ENCODE data around the gene MAGEA9B. TPM values are rescaled to one million over a fixed set of nuclear protein-coding genes. Genes with fewer than 3 reads are reported as not detected.
"Not testable (repeated sequence)": the region's sequence is repeated elsewhere in the genome, so short reads cannot be mapped to it uniquely, and the experiment has no call there.

The MAGEA9B gene
- total RNA-seq, 4 donors from 2014 or later: not detected

DNA sequence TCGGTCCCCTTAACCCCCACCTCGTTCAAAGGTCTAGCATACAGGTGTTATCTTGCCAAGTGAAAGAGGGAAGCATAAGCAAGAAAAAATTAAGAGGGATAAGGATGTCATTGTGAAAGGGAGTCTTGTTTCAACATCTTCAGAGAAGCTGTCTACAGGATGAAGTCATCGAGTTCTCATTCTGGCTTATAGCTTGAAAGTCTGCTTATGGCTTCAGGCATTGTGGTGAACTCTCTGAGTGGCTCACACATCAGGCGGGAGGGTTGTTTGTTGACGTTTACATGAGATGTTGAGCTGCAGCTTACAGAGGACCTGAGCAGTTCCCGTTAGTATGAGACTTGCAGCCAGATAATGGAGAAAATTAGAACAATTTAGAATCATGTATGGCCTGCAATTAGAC is 16.6 kb downstream of the MAGEA9B start:
- no peak for TF ChIP-seq CTCF (IDR thresholded peaks at IDR 0.05; ENCODE audit: low read depth)

- TF ChIP-seq CTCF (IDR thresholded peaks at IDR 0.05; ENCODE audit: low read depth): no peak
Observed at GRCh38 chrX:149569770-149570169, 17.5 kb downstream of the MAGEA9B start.

DNA sequence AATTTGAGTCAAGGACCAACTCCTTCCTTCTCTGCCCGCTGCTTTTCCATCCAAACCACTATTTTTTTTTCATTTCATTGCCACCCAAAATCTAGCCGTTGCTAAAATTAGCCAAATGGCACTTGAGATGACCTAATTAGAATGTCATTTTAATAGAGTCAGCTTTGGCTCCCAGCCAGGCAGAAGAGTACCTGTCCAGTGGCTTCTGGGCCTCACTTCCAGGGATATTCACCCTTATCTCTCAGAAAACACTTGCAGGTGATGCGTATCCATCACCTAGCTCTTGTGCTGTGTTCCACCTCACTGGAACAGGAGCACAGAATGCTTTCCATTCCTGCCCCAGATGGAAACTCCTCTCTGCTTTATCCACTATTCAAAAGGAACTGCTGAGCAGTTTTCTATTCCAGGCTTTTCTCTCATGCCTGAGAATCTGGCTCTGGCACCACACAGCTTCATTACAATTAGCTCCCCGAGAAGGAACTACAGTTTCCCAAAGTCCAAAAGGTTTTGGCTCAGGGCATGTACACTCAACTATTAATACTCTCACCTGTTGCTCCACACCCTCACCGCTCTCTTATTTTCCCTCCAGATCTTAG is 18.5 kb downstream of the MAGEA9B start:
- no peak for TF ChIP-seq CTCF (IDR thresholded peaks at IDR 0.05; ENCODE audit: low read depth)

- TF ChIP-seq CTCF (IDR thresholded peaks at IDR 0.05; ENCODE audit: low read depth): no peak
Observed at GRCh38 chrX:149567621-149568417, 19.4 kb downstream of the MAGEA9B start.

DNA sequence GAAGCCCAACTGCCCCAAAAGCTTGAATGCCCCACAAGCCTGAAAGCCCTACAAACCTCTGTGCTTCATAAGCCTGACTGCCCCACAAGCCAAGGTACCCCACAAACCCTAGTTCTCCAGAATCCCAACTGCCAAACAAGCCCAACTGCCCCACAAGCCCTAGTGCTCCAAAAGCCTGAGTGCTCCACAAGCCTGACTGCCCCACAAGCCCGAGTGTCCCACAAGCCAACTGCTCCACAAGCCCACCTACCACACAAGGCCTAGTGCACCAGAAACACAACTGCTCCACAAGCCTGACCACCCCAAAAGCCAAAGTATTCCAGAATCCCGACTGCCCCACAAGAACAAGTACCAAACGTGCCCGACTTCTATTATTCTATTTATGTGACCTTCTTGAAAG is 23.9 kb downstream of the MAGEA9B start:
- TF ChIP-seq CTCF (IDR thresholded peaks at IDR 0.05; ENCODE audit: low read depth): no peak

GRCh38 chrX:149549701-149550100 is 37.6 kb downstream of the MAGEA9B start, which contains the start of gene HSFX3:
Gene HSFX3 (minus strand): TSS chrX:149549924. CDS start chrX:149549852, 72 bp downstream.
- not testable (repeated sequence) for TF ChIP-seq CTCF (IDR thresholded peaks at IDR 0.05; ENCODE audit: low read depth)

DNA sequence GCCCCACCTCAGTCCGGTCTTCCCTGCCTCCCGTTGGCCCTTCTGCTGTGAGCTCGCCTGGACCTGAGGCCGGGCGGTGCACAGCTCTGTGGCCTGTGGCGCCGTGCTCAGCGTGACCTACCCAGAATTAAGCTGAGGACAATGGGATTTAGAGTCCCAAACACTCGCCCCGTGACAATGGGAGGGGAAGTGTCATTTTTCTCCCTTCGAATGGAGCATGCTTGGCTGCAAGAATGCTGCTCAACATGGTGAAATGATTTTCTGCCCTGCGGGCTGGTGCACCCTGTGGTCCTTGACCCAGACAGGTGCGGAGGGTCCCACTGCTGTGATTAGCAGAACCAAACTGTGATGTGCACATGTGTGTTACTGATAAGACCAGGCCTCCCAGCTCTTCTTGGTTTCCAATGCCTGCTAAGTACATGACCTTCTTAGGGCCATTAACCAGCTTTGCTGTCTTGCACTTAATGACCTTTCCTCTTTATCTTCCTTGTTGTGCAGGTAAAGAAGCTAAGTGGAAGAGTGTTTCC is 45.7 kb downstream of the MAGEA9B start:
- TF ChIP-seq CTCF (IDR thresholded peaks at IDR 0.05; ENCODE audit: low read depth): no peak

All from subcutaneous adipose tissue (tissue), 4 donors.